Ovary (tissue), 9 donors: ENCODE data around the gene GRWD1. TPM values are rescaled to one million over a fixed set of nuclear protein-coding genes. Genes with fewer than 3 reads are reported as not detected.

Experiments used
- DNase-seq, 5 donors: peaks; one replicate each; pipeline ENCODE4 v3.0.0-alpha.2; 2019 to 2020
- H3K27ac ChIP-seq, 2 donors: fragments of 200-600 bp; one replicate each; pipeline versions ENCODE4 v1.5.1 to v1.8.0; 2019 to 2022
- H3K27me3 ChIP-seq: fragments of 200-600 bp; one replicate; pipeline ENCODE4 v1.8.0; 2022
- H3K36me3 ChIP-seq: fragments of 200-600 bp; sonication (generic); one replicate; pipeline ENCODE4 v1.5.1; 2019
- H3K4me1 ChIP-seq: one replicate; pipeline ENCODE4 v1.8.1; 2013; ENCODE audit warnings: mild to moderate bottlenecking, moderate library complexity; ENCODE audit not compliant: insufficient read depth
- H3K4me3 ChIP-seq: fragments of 200-600 bp; sonication (generic); one replicate; pipeline ENCODE4 v1.5.1; 2017
- H3K9me3 ChIP-seq, 2 donors: fragments of 200-600 bp in 1 of 2; sonication (generic) in 1 of 2; one replicate each; pipeline versions ENCODE4 v1.5.1 to v1.8.1; 2013 to 2019; ENCODE audit warnings: mild to moderate bottlenecking in 1 of 2, moderate library complexity in 1 of 2
- CTCF ChIP-seq, 3 donors: fragments of 450-650 bp in 2 of 3; fragments of 200-600 bp in 1 of 3; IDR thresholded peaks; one replicate each; pipeline versions ENCODE4 v1.5.1 to v1.8.0; 2016 to 2022; ENCODE audit warnings: antibody characterized with exemption in 3 of 3, mild to moderate bottlenecking in 1 of 3
- EP300 ChIP-seq: sonication (generic); formaldehyde crosslinking; IDR thresholded peaks from one replicate; pipeline ENCODE4 v1.6.1; 2017; ENCODE audit warnings: antibody characterized with exemption
- POLR2A ChIP-seq: fragments of 450-650 bp; IDR thresholded peaks from one replicate; pipeline ENCODE4 v1.6.1; 2017; ENCODE audit warnings: antibody characterized with exemption, mild to moderate bottlenecking, moderate library complexity
- WGBS, 3 donors: extraction: QIAGEN DNeasy Blood & Tissue Kit in 1 of 3; methylation state at CpG; one replicate each; pipeline versions ENCODE4 v1.1.5 to v1.1.7; 2013 to 2017; 5-methylcytosine and 5-hydroxymethylcytosine counted together
- intact Hi-C, 4 donors: fragments of 100-400 bp; cut with DNase I; formaldehyde crosslinking; loops; one replicate each; pipeline versions ENCODE4 v1.11.0 to v1.15.1; 2022 to 2023
- polyA plus RNA-seq, 2 donors: library from polyadenylated mRNA; stranded (reverse); fragments of 200-250 nt in 1 of 2; fragments of 350-450 nt in 1 of 2; fragmentation: Illumina TruSeq in 1 of 2; extraction: RNeasy Lipid Tissue Mini Kit (QIAGEN cat#74804) in 1 of 2; gene quantifications; one replicate each; pipeline ENCODE4 v1.2.3, GENCODE V29; 2013 to 2014
- total RNA-seq, 7 donors: library from RNA; depleted of rRNA in 2 of 7; stranded (reverse); fragments of >200 nt in 2 of 7; fragmentation: NEBNext Ultra II Directional in 3 of 7; extraction: Animal tissue kit (Norgen Biotek cat#: 25700) in 3 of 7; gene quantifications; one replicate each; pipeline versions ENCODE4 v1.1.0 to v1.2.4, GENCODE V29; 2016 to 2023
- donor health status: DM: no; HTN: no; CAD: no; lungs with moderate emphysema.
- donor health status: DM: no; HTN: no; CAD: no.
- donor health status: Bipolar disorder and iron deficiency.
- donor health status: DM: yes; HTN: yes; CAD: no.
- donor health status: DM: no; HTN: no; CAD: no.
- donor health status: DM: yes; HTN: yes; CAD: no.

Gene GRWD1
- total and polyA plus RNA-seq, 9 donors, result 9.5 to 41.9 (median 27.9) TPM

- intact Hi-C loops, result no loop called here
- 2 to 6% (median 3%) methylated on average over 17 of the region's 17 CpGs for WGBS, 3 donors
- no peak for DNase-seq
- Histone ChIP-seq H3K4me1 (peaks cover 5% of the 10 kb centered on the region), H3K4me3 (no peak overlapping the region), H3K27me3 (peaks cover 2% of the 10 kb centered on the region), H3K36me3 (no peaks in the 10 kb centered on the region), H3K27ac (no peak overlapping the region), H3K9me3 (no peaks in the 10 kb centered on the region)
- TF ChIP-seq POLR2A, result no peak
- TF ChIP-seq CTCF (IDR thresholded peaks at IDR 0.05), result no peak
- TF ChIP-seq EP300, result no peak
These were observed 47.7 kb upstream of the GRWD1 start for GRCh38 chr19:48398102-48398374.

DNA sequence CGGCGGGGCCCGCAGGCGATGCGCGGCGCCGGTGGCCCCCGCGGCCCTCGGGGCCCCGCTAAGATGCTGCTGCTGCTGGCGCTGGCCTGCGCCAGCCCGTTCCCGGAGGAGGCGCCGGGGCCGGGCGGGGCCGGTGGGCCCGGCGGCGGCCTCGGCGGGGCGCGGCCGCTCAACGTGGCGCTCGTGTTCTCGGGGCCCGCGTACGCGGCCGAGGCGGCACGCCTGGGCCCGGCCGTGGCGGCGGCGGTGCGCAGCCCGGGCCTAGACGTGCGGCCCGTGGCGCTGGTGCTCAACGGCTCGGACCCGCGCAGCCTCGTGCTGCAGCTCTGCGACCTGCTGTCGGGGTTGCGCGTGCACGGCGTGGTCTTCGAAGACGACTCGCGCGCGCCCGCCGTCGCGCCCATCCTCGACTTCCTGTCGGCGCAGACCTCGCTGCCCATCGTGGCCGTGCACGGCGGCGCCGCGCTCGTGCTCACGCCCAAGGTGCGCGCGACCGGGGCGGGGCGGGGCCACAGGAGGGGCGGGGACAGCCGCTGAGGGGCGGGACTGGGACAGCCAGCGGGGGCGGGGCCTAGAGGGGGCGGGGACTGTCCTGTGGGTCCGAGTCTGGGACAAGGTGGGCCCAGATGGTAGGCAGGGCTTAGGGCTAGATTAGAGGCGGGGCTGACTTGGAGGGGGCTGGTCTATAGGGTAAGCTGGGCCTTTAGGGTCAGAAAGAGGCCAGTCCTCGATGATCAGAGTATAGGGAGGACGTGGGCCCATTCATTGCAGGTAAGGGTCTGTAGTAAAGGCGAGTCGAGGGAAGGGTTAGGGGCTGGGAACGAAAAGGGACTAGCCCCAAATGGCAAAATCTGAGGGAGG, 47.2 kb upstream of the GRWD1 start:
- TF ChIP-seq EP300 (no peak), POLR2A (no peak), CTCF (IDR thresholded peaks at IDR 0.05) (no peak)
- Histone ChIP-seq H3K36me3 (no peaks in the 10 kb centered on the region), H3K4me1 (peaks cover 5% of the 10 kb centered on the region), H3K9me3 (no peaks in the 10 kb centered on the region), H3K27ac (no peak overlapping the region), H3K27me3 (peaks cover 2% of the 10 kb centered on the region), H3K4me3 (peak overlapping the region; percentile 5)
- DNase-seq, result peak; percentile 46 to 78 (median 58)
- intact Hi-C loops, result no loop called here
- 6 to 11% (median 10%) methylated on average over 57 to 104 of the region's 104 CpGs for WGBS, 3 donors

DNA sequence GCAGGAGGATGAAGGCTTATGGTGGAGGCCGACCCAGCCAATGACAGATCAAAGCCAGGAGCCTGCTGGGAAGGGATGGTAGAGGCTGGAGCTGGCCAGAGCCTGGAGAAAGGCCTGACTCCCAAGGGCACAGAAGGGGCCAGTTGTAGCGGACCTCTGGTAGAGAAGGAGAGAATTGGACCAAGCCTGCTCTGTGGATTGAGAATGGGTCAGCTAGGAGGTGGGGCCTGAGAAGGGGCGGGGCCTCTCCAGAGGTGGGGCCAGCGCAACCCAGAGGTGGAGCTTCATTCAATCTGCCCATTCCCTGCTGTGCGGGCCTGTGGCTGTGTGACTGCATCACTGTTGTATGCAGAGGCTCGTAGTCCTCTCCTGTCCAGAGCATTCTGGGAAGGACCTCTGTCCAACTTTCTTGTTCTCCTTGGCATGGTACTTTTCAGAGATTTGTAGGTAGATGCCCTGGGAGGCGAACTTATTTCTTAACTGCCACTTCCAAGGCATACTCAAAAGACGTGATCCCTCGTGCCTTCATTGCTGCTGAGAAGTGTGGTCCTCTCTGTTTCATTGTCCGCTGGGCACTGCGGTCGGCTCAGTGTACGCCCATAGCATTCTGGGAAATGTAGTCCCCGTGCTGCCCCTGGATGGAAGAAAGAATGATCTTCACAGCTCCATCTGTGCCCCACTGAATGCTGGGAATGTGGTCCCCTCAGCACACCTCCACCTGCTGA, 45.6 kb upstream of the GRWD1 start:
- Histone ChIP-seq H3K36me3 (no peaks in the 10 kb centered on the region), H3K27me3 (peaks cover 2% of the 10 kb centered on the region), H3K4me1 (peaks cover 3% of the 10 kb centered on the region), H3K4me3 (no peak overlapping the region), H3K27ac (no peak overlapping the region), H3K9me3 (no peaks in the 10 kb centered on the region)
- intact Hi-C loops, result no loop called here
- DNase-seq, result peak in 1 of 5 donors; percentile 56
- TF ChIP-seq CTCF (IDR thresholded peaks at IDR 0.05) (no peak), EP300 (no peak), POLR2A (no peak)
- WGBS, 3 donors, result 33 to 38% (median 33%) methylated on average over 14 of the region's 14 CpGs

GRCh38 chr19:48401287-48401686, 44.5 kb upstream of the GRWD1 start:
- peaks cover 3% of the 10 kb centered on the region for H3K4me1 ChIP-seq
- H3K9me3 ChIP-seq, result peaks cover 0 to 4% of the 10 kb centered on the region in 2 donors
- DNase-seq, result no peak
- WGBS, 3 donors, result 71 to 77% (median 72%) methylated on average over 5 of the region's 5 CpGs
- no peak overlapping the region for H3K27ac ChIP-seq
- TF ChIP-seq CTCF (IDR thresholded peaks at IDR 0.05), result no peak
- no peak for TF ChIP-seq POLR2A
- no peak for TF ChIP-seq EP300
- intact Hi-C loops, result no loop called here
- no peaks in the 10 kb centered on the region for H3K36me3 ChIP-seq
- H3K27me3 ChIP-seq, result peaks cover 2% of the 10 kb centered on the region
- no peak overlapping the region for H3K4me3 ChIP-seq
